A549 (cell line): ENCODE data around the gene NLN. TPM values are rescaled to one million over a fixed set of nuclear protein-coding genes. Genes with fewer than 3 reads are reported as not detected.

Experiments
- ATAC-seq, 2 experiments: fragments of 200-7000 bp in 1 of 2; fragments of >200 bp in 1 of 2; cut with Nextera tagmentation in 1 of 2; cut with Tn5 transposase in 1 of 2; 3 replicates each; pipeline versions ENCODE4 v1.8.0 to v1.9.1; 2018 to 2020; ENCODE audit warnings: mild to moderate bottlenecking in 1 of 2, moderate library complexity in 1 of 2
- CTCF ChIA-PET: fragments of 300-600 bp; sonication (Branson Sonifier 250); formaldehyde crosslinking; extraction: SDS; loops from one replicate; lab custom pipeline; 2021; ENCODE audit warnings: antibody characterized with exemption, inconsistent platforms; lab: Yijun Ruan, JAX
- POLR2A ChIA-PET: fragments of 350-600 bp; formaldehyde crosslinking; extraction: SDS; loops from one replicate; lab custom pipeline; 2021; ENCODE audit warnings: antibody characterized with exemption, inconsistent platforms; lab: Yijun Ruan, JAX
- DNase-seq, 2 experiments: peaks; one replicate each; pipeline versions ENCODE4 v3.0.0 to v3.0.0-alpha.2; 2011 to 2016; ENCODE audit warnings: low read depth in 1 of 2, low spot score in 1 of 2
- FAIRE-seq: peaks from 2 replicates; lab custom pipeline; 2011; peaks lifted over from hg19 to GRCh38; lab: Jason Lieb, UNC
- H3K27ac ChIP-seq, 2 experiments: fragments of >200 bp; sonication (Bioruptor Twin); formaldehyde crosslinking; 3 replicates each; pipeline ENCODE4 v1.5.1; 2016 to 2017
- H3K4me1 ChIP-seq: fragments of >200 bp; sonication (Bioruptor Twin); formaldehyde crosslinking; 3 replicates; pipeline ENCODE4 v1.6.1; 2016
- H3K4me2 ChIP-seq: fragments of >200 bp; sonication (Bioruptor Twin); formaldehyde crosslinking; 3 replicates; pipeline ENCODE4 v1.6.1; 2016
- H3K4me3 ChIP-seq: fragments of >200 bp; sonication (Bioruptor Twin); formaldehyde crosslinking; 3 replicates; pipeline ENCODE4 v1.5.1; 2016
- H3K9me3 ChIP-seq: fragments of >200 bp; sonication (Bioruptor Twin); formaldehyde crosslinking; 3 replicates; pipeline ENCODE4 v1.6.1; 2016
- EHF ChIP-seq: fragments of 250-450 bp; sonication (Bioruptor Pico); IDR thresholded peaks from 2 replicates; pipeline ENCODE4 v1.5.0; 2020; ENCODE audit warnings: mild to moderate bottlenecking
- EHMT2 ChIP-seq: fragments of 200-600 bp; sonication (generic); IDR thresholded peaks from 2 replicates; pipeline ENCODE4 v1.6.1; 2016; ENCODE audit warnings: antibody characterized with exemption, low read depth, mild to moderate bottlenecking, moderate library complexity
- FOSB ChIP-seq: fragments of 250-450 bp; sonication (Bioruptor Pico); IDR thresholded peaks from 2 replicates; pipeline ENCODE4 v1.5.0; 2020; ENCODE audit warnings: mild to moderate bottlenecking, moderate library complexity
- FOXS1 ChIP-seq: fragments of 250-450 bp; sonication (Bioruptor Pico); IDR thresholded peaks from 2 replicates; pipeline ENCODE4 v1.5.0; 2020; ENCODE audit warnings: mild to moderate bottlenecking, moderate library complexity
- HOXA7 ChIP-seq: fragments of 250-450 bp; sonication (Bioruptor Pico); IDR thresholded peaks from 2 replicates; pipeline ENCODE4 v1.5.0; 2020; ENCODE audit warnings: mild to moderate bottlenecking, moderate library complexity
- HOXB13 ChIP-seq: fragments of 250-450 bp; sonication (Bioruptor Pico); IDR thresholded peaks from 2 replicates; pipeline ENCODE4 v1.5.0; 2020; ENCODE audit warnings: low read depth, mild to moderate bottlenecking, moderate library complexity
- KDM5A ChIP-seq: fragments of 200-600 bp; sonication (generic); IDR thresholded peaks from 2 replicates; pipeline ENCODE4 v1.6.1; 2016; ENCODE audit warnings: antibody characterized with exemption, mild to moderate bottlenecking
- MAFK ChIP-seq: fragments of 450-650 bp; IDR thresholded peaks from 2 replicates; pipeline ENCODE4 v1.6.1; 2014; ENCODE audit not compliant: partially characterized antibody
- MAZ ChIP-seq: fragments of 150-350 bp; IDR thresholded peaks from 2 replicates; pipeline ENCODE4 v1.6.1; 2014; ENCODE audit warnings: antibody characterized with exemption, low read depth, low read length, borderline replicate concordance
- NR3C1 ChIP-seq: fragments of >200 bp; sonication (Bioruptor Twin); formaldehyde crosslinking; IDR thresholded peaks from 3 replicates; pipeline ENCODE4 v1.6.1; 2017
- POLR2A ChIP-seq: IDR thresholded peaks from 2 replicates; pipeline ENCODE4 v1.6.1; 2012; ENCODE audit warnings: mild to moderate bottlenecking, low read length
- RAD21 ChIP-seq, 2 experiments: fragments of >200 bp in 1 of 2; sonication (Bioruptor Twin) in 1 of 2; formaldehyde crosslinking in 1 of 2; IDR thresholded peaks in 1 of 2; conservative IDR thresholded peaks in 1 of 2; 2 replicates in 1 of 2; 3 replicates in 1 of 2; pipeline ENCODE4 v1.6.1; 2012 to 2018; ENCODE audit warnings: inconsistent platforms in 1 of 2
- TP53 ChIP-seq: fragments of 250-450 bp; sonication (Bioruptor Pico); IDR thresholded peaks from 2 replicates; pipeline ENCODE4 v1.5.0; 2021; ENCODE audit warnings: mild to moderate bottlenecking, moderate library complexity
- ZFP36 ChIP-seq: fragments of 450-650 bp; IDR thresholded peaks from 2 replicates; pipeline ENCODE4 v1.6.1; 2014; ENCODE audit warnings: borderline replicate concordance; ENCODE audit not compliant: partially characterized antibody
- ZSCAN20 ChIP-seq: fragments of 250-450 bp; sonication (Bioruptor Pico); IDR thresholded peaks from 2 replicates; pipeline ENCODE4 v1.8.0; 2022; ENCODE audit warnings: mild to moderate bottlenecking, moderate library complexity
- WGBS: methylation state at CpG from one replicate; pipeline ENCODE4 v1.1.6; 2017; ENCODE audit errors: missing lambda C conversion rate; 5-methylcytosine and 5-hydroxymethylcytosine counted together
- polyA plus RNA-seq, 4 experiments: library from polyadenylated mRNA; depleted of rRNA in 3 of 4; stranded (reverse); fragments of >200 nt; fragmentation: RNase III in 1 of 4; extraction: RNeasy Plus Mini Kit Qiagen cat#74134 plus additional on column Dnase treatment in 1 of 4; gene quantifications; 2 replicates in 3 of 4; 3 replicates in 1 of 4; pipeline ENCODE4 v1.2.3, GENCODE V29; 2011 to 2017
- TF ChIP-seq, protein P1 (sequence below): fragments of >200 bp; sonication (Bioruptor Twin); formaldehyde crosslinking; IDR thresholded peaks from 3 replicates; pipeline ENCODE4 v1.6.1; 2016
- TF ChIP-seq, protein P2 (sequence below): fragments of 450-650 bp; IDR thresholded peaks from 2 replicates; pipeline ENCODE4 v1.6.1; 2014; ENCODE audit warnings: antibody characterized with exemption
- TF ChIP-seq, protein P3 (sequence below): IDR thresholded peaks from 2 replicates; pipeline ENCODE4 v1.6.1; 2012
- TF ChIP-seq, protein P4 (sequence below): fragments of >200 bp; sonication (Bioruptor Twin); formaldehyde crosslinking; IDR thresholded peaks from 2 replicates; pipeline ENCODE4 v1.6.1; 2016

The NLN gene
- polyA plus RNA-seq, 2 of the 4 experiments (the other 2 are of a cell fraction) = 69.3 to 88.9 TPM

DNA sequence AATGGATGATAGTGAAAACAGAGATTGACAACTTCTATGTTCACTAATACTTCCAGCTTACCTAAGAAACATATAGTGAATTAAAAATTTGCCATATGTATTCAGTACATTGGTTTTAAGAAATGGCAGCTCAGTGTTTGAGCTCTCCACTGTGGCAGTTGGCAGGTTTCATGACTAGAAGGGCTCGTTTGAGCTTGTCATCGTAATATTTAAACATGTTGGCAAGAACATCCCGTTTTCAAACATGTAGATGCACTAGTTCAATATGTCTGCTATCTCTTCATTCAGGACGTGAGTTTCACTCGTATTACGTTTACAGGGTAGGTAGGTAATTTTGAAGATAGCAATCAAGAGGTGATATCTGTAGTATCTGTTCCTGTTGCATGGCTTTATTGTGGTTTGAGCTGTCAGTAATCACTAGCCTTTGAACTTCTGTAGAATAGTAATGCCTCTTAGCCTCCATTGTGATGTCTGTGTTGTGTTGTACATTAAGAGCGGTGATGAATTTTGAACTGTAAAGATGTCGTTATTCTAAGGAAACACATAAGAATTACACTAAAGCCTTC lies 74.8 kb downstream of the NLN start:
- Histone ChIP-seq H3K4me2 (no peak overlapping the region), H3K27ac (no peak overlapping the region), H3K4me1 (no peaks in the 10 kb centered on the region), H3K9me3 (no peaks in the 10 kb centered on the region), H3K4me3 (no peak overlapping the region)
- CTCF ChIA-PET = no interaction called here
- 94% methylated on average over 8 of the region's 8 CpGs for WGBS
- ATAC-seq (no peak), DNase-seq (no peak), FAIRE-seq (no peak)
- TF ChIP-seq HOXB13 (CRISPR knock-in tag) = no peak
- no peak for TF ChIP-seq FOXS1
- TF ChIP-seq EHF (CRISPR knock-in tag) = no peak
- POLR2A ChIA-PET = no interaction called here

DNA sequence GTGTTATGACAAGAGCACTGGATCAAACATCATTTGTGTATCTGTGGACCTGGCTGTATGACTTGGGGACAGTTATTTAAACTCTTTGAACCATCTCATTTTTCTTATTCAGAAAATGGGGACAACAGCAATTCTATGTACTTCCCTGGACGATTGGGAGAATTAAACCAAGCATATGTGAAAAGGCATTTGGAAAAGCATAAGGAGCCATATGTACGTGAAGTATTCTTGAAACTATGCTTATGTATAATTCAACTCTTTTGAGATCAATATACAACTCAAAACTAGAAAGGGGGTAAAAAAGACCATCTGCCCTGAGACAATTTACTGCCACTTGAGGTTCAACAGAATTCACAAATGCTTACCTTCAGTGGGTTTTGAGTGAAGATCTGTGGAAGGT lies 75.5 kb downstream of the NLN start:
- DNase-seq (no peak), FAIRE-seq (no peak), ATAC-seq (no peak)
- ChIA-PET POLR2A (no interaction called here), CTCF (no interaction called here)
- Histone ChIP-seq H3K4me1 (no peaks in the 10 kb centered on the region), H3K4me3 (no peak overlapping the region), H3K27ac (no peak overlapping the region), H3K9me3 (no peaks in the 10 kb centered on the region), H3K4me2 (no peak overlapping the region)
- WGBS = 78% methylated on average over 2 of the region's 2 CpGs
- TF ChIP-seq KDM5A (no peak), HOXA7 (CRISPR knock-in tag) (no peak), RAD21 (conservative IDR thresholded peaks at IDR 0.05 in 1 of 2, IDR thresholded peaks at IDR 0.05 in 1 of 2) (no peak), NR3C1 (no peak)

DNA sequence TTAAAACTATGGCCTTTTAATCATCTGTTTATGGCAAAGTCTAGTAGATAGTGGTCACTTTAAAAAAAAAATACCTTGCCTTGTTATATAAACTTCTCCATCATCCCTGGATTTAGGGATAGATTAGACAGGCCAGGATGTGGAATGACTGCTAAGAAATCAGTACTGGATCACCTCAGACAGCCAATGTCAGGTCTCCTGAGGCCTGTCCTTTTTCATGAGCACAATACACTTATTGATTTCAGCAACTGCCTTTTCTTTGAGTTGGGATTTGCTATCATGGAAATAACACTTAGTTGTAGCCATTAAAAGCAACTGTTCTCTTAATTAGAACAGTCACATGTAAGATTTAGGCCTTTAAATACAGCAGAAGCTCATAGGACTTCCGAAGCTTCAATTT lies 77.9 kb downstream of the NLN start:
- WGBS = 94% methylated on average over 1 of the region's 1 CpG
- H3K27ac ChIP-seq = no peak overlapping the region
- no peak for FAIRE-seq
- H3K4me2 ChIP-seq = no peak overlapping the region
- POLR2A ChIA-PET = no interaction called here
- CTCF ChIA-PET = no interaction called here
- no peak overlapping the region for H3K4me3 ChIP-seq
- DNase-seq = no peak
- no peaks in the 10 kb centered on the region for H3K4me1 ChIP-seq
- H3K9me3 ChIP-seq = no peaks in the 10 kb centered on the region
- ATAC-seq = no peak
- TF ChIP-seq HOXA7 (CRISPR knock-in tag) (no peak), FOXS1 (no peak), RAD21 (conservative IDR thresholded peaks at IDR 0.05 in 1 of 2, IDR thresholded peaks at IDR 0.05 in 1 of 2) (no peak), HOXB13 (CRISPR knock-in tag) (no peak)
- TF ChIP-seq, protein P1, sequence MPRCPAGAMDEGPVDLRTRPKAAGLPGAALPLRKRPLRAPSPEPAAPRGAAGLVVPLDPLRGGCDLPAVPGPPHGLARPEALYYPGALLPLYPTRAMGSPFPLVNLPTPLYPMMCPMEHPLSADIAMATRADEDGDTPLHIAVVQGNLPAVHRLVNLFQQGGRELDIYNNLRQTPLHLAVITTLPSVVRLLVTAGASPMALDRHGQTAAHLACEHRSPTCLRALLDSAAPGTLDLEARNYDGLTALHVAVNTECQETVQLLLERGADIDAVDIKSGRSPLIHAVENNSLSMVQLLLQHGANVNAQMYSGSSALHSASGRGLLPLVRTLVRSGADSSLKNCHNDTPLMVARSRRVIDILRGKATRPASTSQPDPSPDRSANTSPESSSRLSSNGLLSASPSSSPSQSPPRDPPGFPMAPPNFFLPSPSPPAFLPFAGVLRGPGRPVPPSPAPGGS = no peak

DNA sequence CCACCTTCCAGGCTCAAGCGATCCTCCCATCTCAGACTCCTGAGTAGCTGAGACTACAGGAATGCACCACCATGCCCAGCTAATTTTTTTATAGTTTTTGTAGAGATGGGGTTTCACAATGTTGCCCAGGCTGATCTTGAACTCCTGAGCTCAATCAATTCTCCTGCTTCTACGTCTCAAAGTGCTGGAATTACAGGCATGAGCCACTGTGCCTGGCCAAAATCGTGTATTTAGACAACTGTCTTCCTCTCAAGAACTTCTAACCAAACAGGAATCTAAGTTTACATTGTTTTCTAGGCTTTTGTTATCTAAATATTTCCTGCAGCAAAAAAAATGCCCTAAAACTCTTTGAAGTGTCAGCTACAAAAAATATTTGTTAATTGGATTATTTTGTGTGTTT lies 78.8 kb downstream of the NLN start:
- TF ChIP-seq, protein P2, sequence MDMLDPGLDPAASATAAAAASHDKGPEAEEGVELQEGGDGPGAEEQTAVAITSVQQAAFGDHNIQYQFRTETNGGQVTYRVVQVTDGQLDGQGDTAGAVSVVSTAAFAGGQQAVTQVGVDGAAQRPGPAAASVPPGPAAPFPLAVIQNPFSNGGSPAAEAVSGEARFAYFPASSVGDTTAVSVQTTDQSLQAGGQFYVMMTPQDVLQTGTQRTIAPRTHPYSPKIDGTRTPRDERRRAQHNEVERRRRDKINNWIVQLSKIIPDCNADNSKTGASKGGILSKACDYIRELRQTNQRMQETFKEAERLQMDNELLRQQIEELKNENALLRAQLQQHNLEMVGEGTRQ = no peak
- no peak for TF ChIP-seq FOSB (CRISPR knock-in tag)
- TF ChIP-seq EHMT2 = no peak
- no peak for TF ChIP-seq MAFK
- no peak for TF ChIP-seq POLR2A
- no peak for TF ChIP-seq ZSCAN20 (CRISPR knock-in tag)
- TF ChIP-seq, protein P3, sequence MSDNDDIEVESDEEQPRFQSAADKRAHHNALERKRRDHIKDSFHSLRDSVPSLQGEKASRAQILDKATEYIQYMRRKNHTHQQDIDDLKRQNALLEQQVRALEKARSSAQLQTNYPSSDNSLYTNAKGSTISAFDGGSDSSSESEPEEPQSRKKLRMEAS = no peak
- no peak for TF ChIP-seq ZFP36
- no peak for TF ChIP-seq HOXA7 (CRISPR knock-in tag)
- no peak for TF ChIP-seq MAZ
- TF ChIP-seq, protein P4, sequence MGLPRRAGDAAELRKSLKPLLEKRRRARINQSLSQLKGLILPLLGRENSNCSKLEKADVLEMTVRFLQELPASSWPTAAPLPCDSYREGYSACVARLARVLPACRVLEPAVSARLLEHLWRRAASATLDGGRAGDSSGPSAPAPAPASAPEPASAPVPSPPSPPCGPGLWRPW = no peak
- no peak for TF ChIP-seq EHF (CRISPR knock-in tag)
- TF ChIP-seq TP53 (CRISPR knock-in tag) = no peak
- FAIRE-seq (no peak), DNase-seq (no peak), ATAC-seq (no peak)
- POLR2A ChIA-PET = no interaction called here
- H3K9me3 ChIP-seq = no peaks in the 10 kb centered on the region
- WGBS = 97% methylated on average over 3 of the region's 3 CpGs
- H3K27ac ChIP-seq = no peak overlapping the region
- no peaks in the 10 kb centered on the region for H3K4me1 ChIP-seq
- no peak overlapping the region for H3K4me3 ChIP-seq
- no peak overlapping the region for H3K4me2 ChIP-seq
- CTCF ChIA-PET = interaction anchor here (0.6 kb wide), 1 partner anchor 112 kb away, joined by 3 read pairs; no protein-coding TSS in a partner anchor
